ENCODE data around the gene WLS.

WLS gene

GRCh38 chr1:68227598-68227997 lies 4.7 kb downstream of the WLS start:
- TF ChIP-seq SUZ12 (IDR thresholded peaks at IDR 0.05; ENCODE audit: extremely low read depth, insufficient read depth, insufficient read length) (no peak), YY1 (IDR thresholded peaks at IDR 0.05; ENCODE audit: insufficient read depth, insufficient read length) (no peak), ZNF274 (IDR thresholded peaks at IDR 0.05; ENCODE audit: low read depth, low read length) (no peak)

GRCh38 chr1:68225781-68226180 lies 6.5 kb downstream of the WLS start:
- no peak for DNase-seq (ENCODE audit: low read depth, low spot score)
- no peak overlapping the region for H3K9ac ChIP-seq (ENCODE audit: insufficient read length, low read depth)
- no peaks in the 10 kb centered on the region for H3K9me3 ChIP-seq (ENCODE audit: insufficient read depth, low read length)
- TF ChIP-seq ZNF274 (IDR thresholded peaks at IDR 0.05; ENCODE audit: low read depth, low read length) (no peak), SUZ12 (IDR thresholded peaks at IDR 0.05; ENCODE audit: extremely low read depth, insufficient read depth, insufficient read length) (no peak), YY1 (IDR thresholded peaks at IDR 0.05; ENCODE audit: insufficient read depth, insufficient read length) (no peak)
- peaks cover 10% of the 10 kb centered on the region for H3K27me3 ChIP-seq (ENCODE audit: insufficient read depth, insufficient read length)
- peaks cover 7% of the 10 kb centered on the region for H3K4me1 ChIP-seq (ENCODE audit: insufficient read depth, insufficient read length)
- H3K4me3 ChIP-seq (ENCODE audit: insufficient read length, low read depth) = no peak overlapping the region
- peaks cover 56% of the 10 kb centered on the region for H3K36me3 ChIP-seq (ENCODE audit: insufficient read depth, insufficient read length, low read length)

More at GRCh38 chr1:68227598-68227997, 4.7 kb downstream of the WLS start:
- Histone ChIP-seq H3K27me3 (ENCODE audit: insufficient read depth, insufficient read length) (peaks cover 15% of the 10 kb centered on the region), H3K4me1 (ENCODE audit: insufficient read depth, insufficient read length) (peaks cover 7% of the 10 kb centered on the region), H3K36me3 (ENCODE audit: insufficient read depth, insufficient read length, low read length) (peaks cover 60% of the 10 kb centered on the region), H3K9ac (ENCODE audit: insufficient read length, low read depth) (no peak overlapping the region), H3K4me3 (ENCODE audit: insufficient read length, low read depth) (no peak overlapping the region), H3K9me3 (ENCODE audit: insufficient read depth, low read length) (no peaks in the 10 kb centered on the region)
- no peak for DNase-seq (ENCODE audit: low read depth, low spot score)

- peaks cover 2% of the 10 kb centered on the region for H3K4me1 ChIP-seq (ENCODE audit: insufficient read depth, insufficient read length)
- no peak for DNase-seq (ENCODE audit: low read depth, low spot score)
- H3K4me3 ChIP-seq (ENCODE audit: insufficient read length, low read depth) = no peak overlapping the region
- TF ChIP-seq ZNF274 (IDR thresholded peaks at IDR 0.05; ENCODE audit: low read depth, low read length) (no peak), YY1 (IDR thresholded peaks at IDR 0.05; ENCODE audit: insufficient read depth, insufficient read length) (no peak), SUZ12 (IDR thresholded peaks at IDR 0.05; ENCODE audit: extremely low read depth, insufficient read depth, insufficient read length) (no peak)
- no peaks in the 10 kb centered on the region for H3K9me3 ChIP-seq (ENCODE audit: insufficient read depth, low read length)
- peaks cover 44% of the 10 kb centered on the region for H3K36me3 ChIP-seq (ENCODE audit: insufficient read depth, insufficient read length, low read length)
- H3K9ac ChIP-seq (ENCODE audit: insufficient read length, low read depth) = no peak overlapping the region
- H3K27me3 ChIP-seq (ENCODE audit: insufficient read depth, insufficient read length) = no peaks in the 10 kb centered on the region
Measured at GRCh38 chr1:68223687-68224086, 8.6 kb downstream of the WLS start.

GRCh38 chr1:68221980-68222373 lies 10.3 kb downstream of the WLS start:
- Histone ChIP-seq H3K9ac (ENCODE audit: insufficient read length, low read depth) (no peak overlapping the region), H3K9me3 (ENCODE audit: insufficient read depth, low read length) (no peaks in the 10 kb centered on the region), H3K4me1 (ENCODE audit: insufficient read depth, insufficient read length) (peaks cover 2% of the 10 kb centered on the region), H3K27me3 (ENCODE audit: insufficient read depth, insufficient read length) (no peaks in the 10 kb centered on the region), H3K4me3 (ENCODE audit: insufficient read length, low read depth) (no peak overlapping the region), H3K36me3 (ENCODE audit: insufficient read depth, insufficient read length, low read length) (peaks cover 41% of the 10 kb centered on the region)
- no peak for DNase-seq (ENCODE audit: low read depth, low spot score)
- TF ChIP-seq YY1 (IDR thresholded peaks at IDR 0.05; ENCODE audit: insufficient read depth, insufficient read length) = no peak

GRCh38 chr1:68221001-68221979 lies 11.0 kb downstream of the WLS start:
- H3K36me3 ChIP-seq (ENCODE audit: insufficient read depth, insufficient read length, low read length) = peaks cover 38% of the 10 kb centered on the region
- no peak overlapping the region for H3K4me3 ChIP-seq (ENCODE audit: insufficient read length, low read depth)
- H3K9ac ChIP-seq (ENCODE audit: insufficient read length, low read depth) = no peak overlapping the region
- TF ChIP-seq YY1 (IDR thresholded peaks at IDR 0.05; ENCODE audit: insufficient read depth, insufficient read length) (no peak), ZNF274 (IDR thresholded peaks at IDR 0.05; ENCODE audit: low read depth, low read length) (no peak), SUZ12 (IDR thresholded peaks at IDR 0.05; ENCODE audit: extremely low read depth, insufficient read depth, insufficient read length) (no peak)
- H3K4me1 ChIP-seq (ENCODE audit: insufficient read depth, insufficient read length) = peaks cover 2% of the 10 kb centered on the region
- DNase-seq (ENCODE audit: low read depth, low spot score) = no peak
- no peaks in the 10 kb centered on the region for H3K27me3 ChIP-seq (ENCODE audit: insufficient read depth, insufficient read length)
- H3K9me3 ChIP-seq (ENCODE audit: insufficient read depth, low read length) = no peaks in the 10 kb centered on the region

- Histone ChIP-seq H3K27me3 (ENCODE audit: insufficient read depth, insufficient read length) (no peaks in the 10 kb centered on the region), H3K4me3 (ENCODE audit: insufficient read length, low read depth) (no peak overlapping the region), H3K4me1 (ENCODE audit: insufficient read depth, insufficient read length) (no peaks in the 10 kb centered on the region), H3K9ac (ENCODE audit: insufficient read length, low read depth) (no peak overlapping the region), H3K9me3 (ENCODE audit: insufficient read depth, low read length) (no peaks in the 10 kb centered on the region), H3K36me3 (ENCODE audit: insufficient read depth, insufficient read length, low read length) (peaks cover 37% of the 10 kb centered on the region)
- DNase-seq (ENCODE audit: low read depth, low spot score) = no peak
- TF ChIP-seq ZNF274 (IDR thresholded peaks at IDR 0.05; ENCODE audit: low read depth, low read length) = no peak
- no peak for TF ChIP-seq SUZ12 (IDR thresholded peaks at IDR 0.05; ENCODE audit: extremely low read depth, insufficient read depth, insufficient read length)
- TF ChIP-seq YY1 (IDR thresholded peaks at IDR 0.05; ENCODE audit: insufficient read depth, insufficient read length) = no peak
Measured at GRCh38 chr1:68220420-68220819, 11.9 kb downstream of the WLS start.

- DNase-seq (ENCODE audit: low read depth, low spot score) = peak; percentile 66
- no peak for TF ChIP-seq ZNF274 (IDR thresholded peaks at IDR 0.05; ENCODE audit: low read depth, low read length)
- no peak for TF ChIP-seq SUZ12 (IDR thresholded peaks at IDR 0.05; ENCODE audit: extremely low read depth, insufficient read depth, insufficient read length)
- TF ChIP-seq YY1 (IDR thresholded peaks at IDR 0.05; ENCODE audit: insufficient read depth, insufficient read length) = no peak
- Histone ChIP-seq H3K27me3 (ENCODE audit: insufficient read depth, insufficient read length) (no peaks in the 10 kb centered on the region), H3K9ac (ENCODE audit: insufficient read length, low read depth) (no peak overlapping the region), H3K9me3 (ENCODE audit: insufficient read depth, low read length) (no peaks in the 10 kb centered on the region), H3K4me1 (ENCODE audit: insufficient read depth, insufficient read length) (no peaks in the 10 kb centered on the region), H3K36me3 (ENCODE audit: insufficient read depth, insufficient read length, low read length) (peaks cover 36% of the 10 kb centered on the region), H3K4me3 (ENCODE audit: insufficient read length, low read depth) (no peak overlapping the region)
Measured at GRCh38 chr1:68218490-68218889, 13.8 kb downstream of the WLS start.
